Transverse colon (tissue), 4 donors: ENCODE results near the gene DMAC2. TPM values are rescaled to one million over a fixed set of nuclear protein-coding genes. Genes with fewer than 3 reads are reported as not detected.
"Not testable (repeated sequence)": the region's sequence is repeated elsewhere in the genome, so short reads cannot be mapped to it uniquely, and the experiment has no call there.

Experiments used
- DNase-seq: peaks from one replicate; pipeline ENCODE4 v3.0.0-alpha.2; 2019
- H3K27ac ChIP-seq, 4 donors: fragments of 200-600 bp; sonication (generic); 2 replicates each; pipeline ENCODE4 v1.5.1; 2016 to 2018; ENCODE audit warnings: inconsistent platforms in 4 of 4
- H3K27me3 ChIP-seq: fragments of 200-600 bp; sonication (generic); 2 replicates; pipeline ENCODE4 v1.5.1; 2017; ENCODE audit warnings: inconsistent platforms
- H3K36me3 ChIP-seq, 4 donors: fragments of 200-600 bp; sonication (generic); 2 replicates each; pipeline ENCODE4 v1.5.1; 2017 to 2019; ENCODE audit warnings: inconsistent platforms in 4 of 4
- H3K4me1 ChIP-seq, 4 donors: fragments of 200-600 bp; sonication (generic); 2 replicates each; pipeline ENCODE4 v1.5.1; 2017 to 2020; ENCODE audit warnings: inconsistent platforms in 4 of 4
- H3K4me3 ChIP-seq, 4 donors: fragments of 200-600 bp; sonication (generic); 1 replicate in 1 of 4; 2 replicates in 3 of 4; pipeline versions ENCODE4 v1.5.1 to v1.6.1; 2017 to 2019; ENCODE audit warnings: inconsistent platforms in 4 of 4
- H3K9me3 ChIP-seq, 2 donors: fragments of 200-600 bp; sonication (generic); 2 replicates each; pipeline ENCODE4 v1.5.1; 2017 to 2019; ENCODE audit warnings: inconsistent platforms in 2 of 2
- EP300 ChIP-seq: sonication (generic); formaldehyde crosslinking; IDR thresholded peaks from one replicate; pipeline ENCODE4 v1.6.1; 2017; ENCODE audit warnings: antibody characterized with exemption, low read depth
- POLR2A ChIP-seq: fragments of 450-650 bp; IDR thresholded peaks from one replicate; pipeline ENCODE4 v1.6.1; 2016; ENCODE audit warnings: antibody characterized with exemption, mild to moderate bottlenecking, moderate library complexity
- POLR2AphosphoS5 ChIP-seq, 3 donors: sonication (generic); formaldehyde crosslinking; IDR thresholded peaks; one replicate each; pipeline ENCODE4 v1.6.1; 2016; ENCODE audit warnings: antibody characterized with exemption in 3 of 3
- WGBS, 2 donors: methylation state at CpG; one replicate each; pipeline ENCODE4 v1.1.5; 2018; ENCODE audit warnings: low coverage in 1 of 2; 5-methylcytosine and 5-hydroxymethylcytosine counted together
- in situ Hi-C, 4 donors: fragments of 200-750 bp; cut with MboI; loops; one replicate each; pipeline versions ENCODE4 v1.15.0 to v1.15.1; 2017; ENCODE audit warnings: low sequenced_read_pairs in 3 of 4, low pct_ligation_motif_present in 1 of 4, low pct_unique_long_range_greater_than_20kb in 1 of 4
- intact Hi-C: fragments of 100-400 bp; cut with DNase I; formaldehyde crosslinking; loops from one replicate; pipeline ENCODE4 v1.15.1; 2023; ENCODE audit warnings: low total_unique reads
- total RNA-seq, 4 donors: library from RNA; depleted of rRNA; stranded (reverse); fragments of >200 nt; gene quantifications; one replicate each; pipeline ENCODE4 v1.1.0, GENCODE V29; 2016
- TF ChIP-seq, protein P1 (sequence below), 5 experiments: fragments of 200-600 bp in 3 of 5; fragments of 450-650 bp in 2 of 5; sonication (generic) in 3 of 5; IDR thresholded peaks; 1 replicate in 2 of 5; 2 replicates in 3 of 5; pipeline ENCODE4 v1.5.1; 2016 to 2017; ENCODE audit warnings: antibody characterized with exemption in 5 of 5, inconsistent platforms in 3 of 5, mild to moderate bottlenecking in 2 of 5, moderate library complexity in 1 of 5

Gene DMAC2
- total RNA-seq, 4 donors from 2014 or later: 15.9 to 65.8 (median 50.1) TPM

DNA sequence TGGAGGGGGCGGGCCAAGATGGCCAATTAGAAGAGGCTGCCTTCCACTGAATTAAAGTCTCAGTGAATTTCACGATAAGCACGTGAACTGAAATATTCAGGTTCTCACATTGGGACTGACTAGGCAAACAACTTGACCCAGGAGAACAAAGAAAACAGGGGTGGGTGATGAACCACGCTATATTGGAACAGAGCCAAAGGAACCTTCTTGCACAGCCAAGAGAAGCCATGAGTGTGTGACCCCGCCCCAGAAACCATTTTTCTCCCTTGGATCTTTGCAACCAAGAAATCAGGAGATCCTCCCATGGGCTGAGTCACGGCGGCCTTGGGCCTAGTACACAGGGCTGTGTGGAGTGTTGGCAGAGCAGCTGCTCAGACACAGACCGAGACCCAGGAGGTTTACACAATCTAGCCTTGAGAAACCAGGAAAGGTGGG lies 40.1 kb upstream of the DMAC2 start:
- Histone ChIP-seq H3K36me3 (no peaks in the 10 kb centered on the region), H3K4me1 (no peaks in the 10 kb centered on the region), H3K4me3 (no peak overlapping the region), H3K9me3 (no peaks in the 10 kb centered on the region), H3K27me3 (peaks cover 18% of the 10 kb centered on the region), H3K27ac (peak overlapping the region in 2 of 4 donors; percentile 21)
- intact Hi-C loops: no loop called here
- 56 to 80% methylated on average over 2 to 8 of the region's 8 CpGs for WGBS, 2 donors
- TF ChIP-seq EP300 (no peak), POLR2A (no peak), POLR2AphosphoS5 (IDR thresholded peaks at IDR 0.05) (no peak)
- TF ChIP-seq, protein P1, sequence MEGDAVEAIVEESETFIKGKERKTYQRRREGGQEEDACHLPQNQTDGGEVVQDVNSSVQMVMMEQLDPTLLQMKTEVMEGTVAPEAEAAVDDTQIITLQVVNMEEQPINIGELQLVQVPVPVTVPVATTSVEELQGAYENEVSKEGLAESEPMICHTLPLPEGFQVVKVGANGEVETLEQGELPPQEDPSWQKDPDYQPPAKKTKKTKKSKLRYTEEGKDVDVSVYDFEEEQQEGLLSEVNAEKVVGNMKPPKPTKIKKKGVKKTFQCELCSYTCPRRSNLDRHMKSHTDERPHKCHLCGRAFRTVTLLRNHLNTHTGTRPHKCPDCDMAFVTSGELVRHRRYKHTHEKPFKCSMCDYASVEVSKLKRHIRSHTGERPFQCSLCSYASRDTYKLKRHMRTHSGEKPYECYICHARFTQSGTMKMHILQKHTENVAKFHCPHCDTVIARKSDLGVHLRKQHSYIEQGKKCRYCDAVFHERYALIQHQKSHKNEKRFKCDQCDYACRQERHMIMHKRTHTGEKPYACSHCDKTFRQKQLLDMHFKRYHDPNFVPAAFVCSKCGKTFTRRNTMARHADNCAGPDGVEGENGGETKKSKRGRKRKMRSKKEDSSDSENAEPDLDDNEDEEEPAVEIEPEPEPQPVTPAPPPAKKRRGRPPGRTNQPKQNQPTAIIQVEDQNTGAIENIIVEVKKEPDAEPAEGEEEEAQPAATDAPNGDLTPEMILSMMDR (IDR thresholded peaks at IDR 0.05): no peak
- no peak for DNase-seq
- in situ Hi-C loops: loop anchor here in 1 of 4 donors (25.0 kb wide), 1 partner anchor 358 kb away; the partner anchor contains the start of genes DMRTC2 and LYPD4

DNA sequence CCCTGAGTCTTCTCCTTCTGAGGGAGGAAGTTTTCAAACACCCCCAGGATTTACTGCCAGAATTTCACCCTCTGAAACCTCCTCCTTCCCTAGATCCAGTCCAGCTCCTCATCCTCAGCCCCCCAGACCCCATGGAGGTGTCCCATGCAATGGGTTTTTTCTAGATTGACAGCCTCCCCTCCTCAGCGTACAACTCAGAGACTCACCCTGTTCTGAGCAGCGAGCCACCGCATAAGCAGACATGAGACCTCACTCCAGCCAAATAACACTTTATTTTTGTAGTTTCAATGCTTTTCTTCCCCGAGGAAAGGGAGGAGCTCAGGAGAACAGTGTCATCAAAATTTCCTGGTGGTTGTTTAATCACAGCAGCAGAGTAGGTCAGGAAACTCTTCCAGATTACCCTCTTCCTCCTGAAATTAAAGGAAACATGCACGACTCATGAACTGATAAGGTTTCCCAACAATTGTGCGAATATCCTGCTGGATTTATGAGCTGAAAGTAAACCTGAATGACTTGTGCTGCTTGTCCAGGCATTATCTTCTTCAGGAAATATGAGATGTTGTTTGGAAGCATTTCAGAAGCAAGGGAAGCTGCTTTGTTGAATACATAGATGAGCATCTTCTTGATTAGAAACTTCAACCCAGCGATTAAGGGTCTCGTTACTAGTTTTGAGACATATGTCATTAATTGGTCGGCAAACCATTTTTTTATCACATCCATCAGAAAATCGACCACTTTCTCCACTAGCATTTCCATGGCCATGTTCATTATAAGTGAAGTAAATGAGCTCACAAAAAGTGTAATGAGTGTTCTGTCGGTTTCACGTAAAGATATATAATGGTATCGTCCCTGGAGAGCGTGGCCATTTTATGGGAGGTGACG lies 39.4 kb upstream of the DMAC2 start:
- 65% methylated on average over 15 of the region's 15 CpGs for WGBS, 2 donors
- Histone ChIP-seq H3K27me3 (peaks cover 18% of the 10 kb centered on the region), H3K36me3 (no peaks in the 10 kb centered on the region), H3K27ac (peak overlapping the region in 2 of 4 donors; percentile 16 to 21), H3K4me1 (no peaks in the 10 kb centered on the region), H3K9me3 (no peaks in the 10 kb centered on the region), H3K4me3 (no peak overlapping the region)
- in situ Hi-C loops: loop anchor here in 1 of 4 donors (25.0 kb wide), 1 partner anchor 358 kb away; the partner anchor contains the start of genes DMRTC2 and LYPD4
- DNase-seq: no peak
- TF ChIP-seq POLR2A (no peak), EP300 (no peak), POLR2AphosphoS5 (IDR thresholded peaks at IDR 0.05) (no peak)
- TF ChIP-seq, protein P1 (IDR thresholded peaks at IDR 0.05): no peak
- intact Hi-C loops: no loop called here

DNA sequence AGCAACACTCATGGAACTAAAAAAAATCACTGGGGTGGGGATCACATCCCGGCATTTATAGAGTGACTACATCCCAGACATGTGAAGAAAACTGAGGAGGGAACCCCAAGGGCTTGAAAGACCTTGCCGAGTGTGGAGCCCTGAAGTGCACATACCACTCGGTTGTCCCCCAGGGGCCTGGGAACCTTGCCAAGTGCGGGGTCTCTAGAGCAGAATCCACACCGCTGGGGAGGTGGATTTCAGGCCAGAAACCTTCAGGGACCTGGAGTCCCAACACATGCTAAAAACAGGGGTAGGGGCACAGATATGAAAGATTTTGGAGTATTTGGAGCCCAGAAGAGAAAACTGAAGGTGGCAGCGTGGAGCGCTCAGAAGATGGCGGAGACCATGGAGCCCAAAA lies 38.5 kb upstream of the DMAC2 start:
- Histone ChIP-seq H3K36me3 (no peaks in the 10 kb centered on the region), H3K4me1 (no peaks in the 10 kb centered on the region), H3K4me3 (no peak overlapping the region), H3K27me3 (peaks cover 19% of the 10 kb centered on the region), H3K9me3 (no peaks in the 10 kb centered on the region), H3K27ac (no peak overlapping the region)
- WGBS, 2 donors: 74% methylated on average over 8 of the region's 8 CpGs; no CpG with 5 or more reads in 1 of the 2 donors
- DNase-seq: no peak
- intact Hi-C loops (no loop called here), in situ Hi-C loops (loop anchor here in 1 of 4 donors (25.0 kb wide), 1 partner anchor 359 kb away; the partner anchor contains the start of genes DMRTC2 and LYPD4)
- TF ChIP-seq EP300 (no peak), POLR2AphosphoS5 (IDR thresholded peaks at IDR 0.05) (no peak), POLR2A (no peak)
- TF ChIP-seq, protein P1 (IDR thresholded peaks at IDR 0.05): no peak

DNA sequence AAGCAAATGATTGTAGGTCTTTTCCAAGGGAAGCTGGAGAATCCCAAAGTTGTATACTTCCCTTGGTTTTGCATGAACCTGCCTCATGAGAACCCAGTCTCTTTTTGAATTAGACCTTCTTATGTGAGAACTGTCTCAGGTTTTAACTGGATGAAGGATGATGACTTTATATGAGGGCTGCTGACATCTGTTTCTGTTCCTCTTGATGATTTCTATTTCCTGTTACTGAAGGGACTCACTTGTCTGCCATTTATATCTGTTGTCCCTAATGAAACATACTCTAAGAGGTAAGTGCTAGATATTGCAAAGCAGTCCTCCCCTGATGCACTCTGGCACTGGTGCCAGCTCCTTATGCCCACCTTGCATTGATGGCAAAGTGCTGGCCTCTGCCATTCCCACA lies 36.9 kb upstream of the DMAC2 start:
- H3K27ac ChIP-seq: no peak overlapping the region
- no peak overlapping the region for H3K4me3 ChIP-seq
- H3K4me1 ChIP-seq: no peaks in the 10 kb centered on the region
- in situ Hi-C loops: loop anchor here in 1 of 4 donors (25.0 kb wide), 1 partner anchor 361 kb away; the partner anchor contains the start of genes DMRTC2 and LYPD4
- no peak for DNase-seq
- H3K27me3 ChIP-seq: peaks cover 21% of the 10 kb centered on the region
- no peaks in the 10 kb centered on the region for H3K36me3 ChIP-seq
- H3K9me3 ChIP-seq: no peaks in the 10 kb centered on the region
- intact Hi-C loops: no loop called here
- TF ChIP-seq POLR2AphosphoS5 (IDR thresholded peaks at IDR 0.05) (no peak), EP300 (no peak), POLR2A (no peak)
- TF ChIP-seq, protein P1 (IDR thresholded peaks at IDR 0.05): no peak

DNA sequence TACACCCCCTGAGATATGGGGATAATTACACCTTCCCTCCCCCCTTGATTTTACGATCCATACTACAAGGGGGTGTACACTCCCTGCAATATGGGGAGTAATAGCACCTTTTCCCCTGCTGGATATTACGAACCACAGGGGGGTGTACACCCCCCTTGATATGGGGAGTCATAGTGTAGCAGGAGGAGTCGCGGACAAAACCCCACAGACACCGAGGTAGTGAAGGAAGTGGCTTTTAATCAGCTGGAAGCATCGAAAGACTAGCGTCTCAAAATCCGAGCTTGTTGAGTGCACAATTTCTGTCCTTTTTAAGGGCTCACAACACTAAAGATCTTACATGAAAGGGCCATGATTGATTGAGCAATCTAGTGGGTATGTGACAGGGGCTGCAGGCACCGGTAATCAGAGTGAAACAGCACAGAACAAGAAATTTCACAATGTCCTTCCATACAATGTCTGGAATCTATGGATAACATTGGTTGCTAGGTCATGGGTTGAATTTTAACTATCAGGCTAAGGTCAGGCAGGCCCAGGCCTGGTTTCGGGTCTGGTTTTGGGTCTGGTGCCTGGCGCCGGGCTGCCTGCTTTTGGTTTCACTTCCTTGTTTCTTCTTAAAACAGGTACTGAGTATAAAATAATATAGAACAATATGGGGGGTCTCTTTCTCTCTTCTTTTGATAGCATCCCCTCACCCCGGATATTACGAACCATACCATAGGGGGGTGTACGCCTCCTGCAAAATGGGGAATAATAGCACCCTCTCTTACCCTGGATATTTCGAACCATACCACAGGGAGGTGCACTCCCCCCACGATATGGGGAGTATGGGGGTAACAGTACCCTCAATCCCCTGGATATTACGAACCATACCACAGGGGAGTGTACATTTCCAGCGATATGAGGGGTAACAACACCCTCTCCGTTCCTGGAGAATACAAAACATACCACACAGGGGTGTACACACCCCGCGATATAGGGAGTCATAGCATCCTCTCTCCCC lies 23.8 kb upstream of the DMAC2 start:
- Histone ChIP-seq H3K27me3 (peaks cover 39% of the 10 kb centered on the region), H3K27ac (peak overlapping the region in 1 of 4 donors; percentile 41)
- WGBS, 2 donors: 75 to 76% methylated on average over 6 to 22 of the region's 22 CpGs
- peak; percentile 63 for DNase-seq
- H3K36me3 ChIP-seq, intact Hi-C loops, H3K4me1 ChIP-seq, H3K9me3 ChIP-seq, H3K4me3 ChIP-seq: not testable (repeated sequence)
- in situ Hi-C loops: loop anchor here in 1 of 4 donors (25.0 kb wide), 1 partner anchor 99 kb away; no protein-coding TSS in a partner anchor
